Fibroblast of villous mesenchyme (primary cell): ENCODE measurements around the gene ADGRL3. TPM values are rescaled to one million over a fixed set of nuclear protein-coding genes. Genes with fewer than 3 reads are reported as not detected.

ENCODE experiments used
- DNase-seq: peaks from one replicate; pipeline ENCODE4 v3.0.0-alpha.2; 2010; ENCODE audit warnings: low read depth
- H3K4me3 ChIP-seq: 2 replicates; pipeline ENCODE4 v1.5.1; 2011; ENCODE audit warnings: low read depth, mild to moderate bottlenecking, low read length
- total RNA-seq: library from RNA; depleted of rRNA; stranded (reverse); fragments of >200 nt; gene quantifications from 2 replicates; pipeline ENCODE4 v1.2.3, GENCODE V29; 2012
- TF ChIP-seq, protein P1 (sequence below): IDR thresholded peaks from 2 replicates; pipeline ENCODE4 v1.5.1; 2012; ENCODE audit warnings: low read depth, mild to moderate bottlenecking, low read length; ENCODE audit not compliant: insufficient read depth

ADGRL3 gene
- total RNA-seq, 1 donor: 2.2 TPM

- no peak for DNase-seq
- H3K4me3 ChIP-seq: no peak overlapping the region
- TF ChIP-seq, protein P1, sequence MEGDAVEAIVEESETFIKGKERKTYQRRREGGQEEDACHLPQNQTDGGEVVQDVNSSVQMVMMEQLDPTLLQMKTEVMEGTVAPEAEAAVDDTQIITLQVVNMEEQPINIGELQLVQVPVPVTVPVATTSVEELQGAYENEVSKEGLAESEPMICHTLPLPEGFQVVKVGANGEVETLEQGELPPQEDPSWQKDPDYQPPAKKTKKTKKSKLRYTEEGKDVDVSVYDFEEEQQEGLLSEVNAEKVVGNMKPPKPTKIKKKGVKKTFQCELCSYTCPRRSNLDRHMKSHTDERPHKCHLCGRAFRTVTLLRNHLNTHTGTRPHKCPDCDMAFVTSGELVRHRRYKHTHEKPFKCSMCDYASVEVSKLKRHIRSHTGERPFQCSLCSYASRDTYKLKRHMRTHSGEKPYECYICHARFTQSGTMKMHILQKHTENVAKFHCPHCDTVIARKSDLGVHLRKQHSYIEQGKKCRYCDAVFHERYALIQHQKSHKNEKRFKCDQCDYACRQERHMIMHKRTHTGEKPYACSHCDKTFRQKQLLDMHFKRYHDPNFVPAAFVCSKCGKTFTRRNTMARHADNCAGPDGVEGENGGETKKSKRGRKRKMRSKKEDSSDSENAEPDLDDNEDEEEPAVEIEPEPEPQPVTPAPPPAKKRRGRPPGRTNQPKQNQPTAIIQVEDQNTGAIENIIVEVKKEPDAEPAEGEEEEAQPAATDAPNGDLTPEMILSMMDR: no peak
Observed at GRCh38 chr4:61400439-61401038, 200.4 kb downstream of the ADGRL3 start.

DNA sequence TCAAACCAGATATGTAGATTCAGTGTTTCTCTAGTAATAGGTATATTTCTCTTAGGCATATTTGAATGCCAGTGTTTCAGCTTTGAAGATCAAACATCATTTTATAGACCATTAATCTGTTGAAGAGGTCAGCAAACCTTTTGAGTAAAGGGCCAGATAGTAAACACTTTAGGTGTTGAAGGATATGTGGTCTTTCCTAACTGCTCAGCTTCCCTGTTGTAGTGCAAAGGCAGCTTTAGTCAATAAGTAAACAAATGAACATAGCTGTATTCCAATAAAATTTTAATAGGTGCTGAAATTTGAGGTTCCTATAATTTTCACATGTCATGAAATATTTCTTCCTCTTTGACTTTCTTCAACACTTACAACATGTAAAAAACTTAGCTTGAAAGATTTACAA, 201.6 kb downstream of the ADGRL3 start:
- no peak for DNase-seq
- H3K4me3 ChIP-seq: no peak overlapping the region
- TF ChIP-seq, protein P1: no peak

DNA sequence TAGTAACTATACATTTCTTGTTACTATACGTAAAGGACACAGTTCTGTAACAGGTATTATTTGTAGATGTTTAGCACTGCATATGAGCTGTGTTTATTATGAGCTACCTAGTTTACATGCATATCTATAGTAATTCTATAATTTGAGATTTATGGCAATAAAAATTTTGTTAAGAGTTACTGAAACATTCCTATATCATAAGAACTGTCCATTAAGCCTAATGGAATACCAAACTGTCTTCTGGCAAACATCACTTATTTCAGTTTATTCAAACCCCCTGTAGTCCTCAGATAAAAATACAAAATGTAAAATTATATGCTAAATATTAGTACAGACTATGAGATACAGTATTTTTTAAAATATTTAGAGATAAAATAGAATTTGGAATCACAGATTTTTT, 205.2 kb downstream of the ADGRL3 start:
- no peak for DNase-seq
- no peak overlapping the region for H3K4me3 ChIP-seq
- TF ChIP-seq, protein P1: no peak

DNA sequence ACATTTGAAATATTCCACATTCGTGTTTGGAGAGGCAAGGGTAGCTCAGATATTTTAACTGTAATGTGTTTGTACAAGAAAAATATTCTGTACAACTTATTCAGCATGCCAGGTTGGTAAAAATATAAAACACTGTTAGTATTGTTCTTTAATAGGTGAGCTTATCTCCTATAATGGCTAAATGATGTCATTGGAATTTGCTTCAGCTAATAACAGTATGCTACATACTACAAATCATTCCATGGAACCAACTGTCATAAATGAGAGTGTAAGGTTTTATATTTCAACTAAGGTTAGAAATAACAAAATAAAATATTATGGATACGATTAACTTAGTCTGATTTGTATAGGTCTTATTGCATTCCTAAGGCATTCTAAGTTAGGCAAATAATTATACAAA, 206.6 kb downstream of the ADGRL3 start:
- no peak overlapping the region for H3K4me3 ChIP-seq
- no peak for DNase-seq
- TF ChIP-seq, protein P1: no peak

DNA sequence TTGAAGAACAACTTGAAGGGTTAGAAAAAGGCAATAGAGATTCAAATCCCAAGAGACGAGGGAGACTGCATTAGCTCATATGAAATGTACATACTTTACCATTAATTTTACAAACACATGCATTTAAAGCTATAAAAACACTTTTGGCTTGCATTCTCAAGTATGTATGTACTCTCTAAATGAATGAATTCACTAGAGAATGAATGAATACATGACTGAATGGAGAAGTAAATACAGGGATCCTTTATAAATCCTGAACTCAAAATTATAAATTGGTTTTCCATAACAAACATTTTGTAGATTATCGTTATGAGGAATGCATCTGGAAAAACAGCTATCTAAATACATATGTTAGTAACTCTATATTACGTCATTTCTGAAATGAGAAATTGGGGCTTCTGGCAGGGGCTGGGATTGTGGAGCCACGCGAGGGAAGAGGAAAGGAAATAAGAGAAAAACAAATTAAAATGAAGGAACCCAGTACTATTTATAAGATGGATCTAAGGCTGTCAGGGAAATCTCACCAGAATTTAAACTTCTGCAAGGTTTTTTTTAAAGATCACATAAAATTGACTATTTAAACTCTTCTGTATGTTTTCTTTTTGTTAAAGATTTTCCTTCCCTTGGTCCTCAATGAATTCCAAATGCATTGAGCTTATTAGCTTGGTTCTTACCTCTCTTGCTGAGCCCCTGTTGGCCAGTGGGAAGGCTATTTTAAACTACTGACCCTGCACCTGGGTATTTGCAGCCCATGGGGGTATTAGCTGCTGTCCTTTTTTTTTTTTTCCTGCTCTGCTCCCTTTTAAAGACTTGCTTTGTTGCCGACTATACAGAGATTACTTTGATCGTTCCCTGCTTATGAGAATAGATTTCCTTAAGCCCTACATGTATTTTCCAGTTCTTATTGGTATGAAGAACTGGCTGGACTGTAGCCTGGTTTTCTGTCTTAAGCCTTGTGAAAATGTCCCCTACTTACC, 207.8 kb downstream of the ADGRL3 start:
- no peak for DNase-seq
- TF ChIP-seq, protein P1: no peak
- no peak overlapping the region for H3K4me3 ChIP-seq

GRCh38 chr4:61408861-61409260, 208.7 kb downstream of the ADGRL3 start:
- no peak for DNase-seq
- TF ChIP-seq, protein P1: no peak
- no peak overlapping the region for H3K4me3 ChIP-seq
